NCI-H1105 (cell line): ENCODE data around the gene PDE6B.
"Not testable (repeated sequence)": the region's sequence is repeated elsewhere in the genome, so short reads cannot be mapped to it uniquely, and the experiment has no call there.

Experiments
- DNase-seq: peaks from one replicate; lab custom pipeline; 2025; lab: John Stamatoyannopoulos, UW

PDE6B gene

GRCh38 chr4:622071-622995 lies 3.0 kb upstream of the PDE6B start:
- DNase-seq: no peak

- no peak for DNase-seq
Observed at GRCh38 chr4:622996-623913, 2.1 kb upstream of the PDE6B start.

DNA sequence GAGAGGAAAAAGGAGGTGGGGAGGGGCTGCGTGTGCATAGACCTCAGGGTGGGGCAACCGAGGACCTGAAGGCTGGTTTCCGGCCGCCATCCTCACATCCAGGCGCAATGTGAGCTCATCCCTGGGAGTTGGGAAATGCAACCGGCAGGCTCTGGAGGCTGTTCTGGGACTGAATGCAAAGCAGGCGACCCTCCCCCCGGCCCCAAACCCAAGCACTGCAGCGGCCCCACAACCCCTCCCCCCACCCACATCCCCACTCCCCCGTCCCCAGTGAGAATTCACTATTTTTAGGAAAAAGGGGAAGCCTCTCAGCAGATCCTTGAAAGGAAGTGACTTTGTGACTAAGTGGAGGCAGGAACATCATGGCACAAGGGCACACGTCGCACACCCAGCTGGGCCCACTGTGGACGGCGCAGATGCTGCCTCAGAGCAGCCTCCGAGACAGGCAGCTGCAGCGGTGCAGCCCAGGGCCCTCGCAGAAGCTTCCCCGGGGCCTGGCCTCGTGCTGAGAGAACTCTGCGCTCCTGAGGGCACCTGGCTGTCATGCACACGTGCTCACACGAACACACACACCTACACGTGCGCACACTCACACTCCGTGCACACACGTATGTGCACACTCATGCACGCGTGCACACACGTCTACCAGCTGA lies 1.3 kb upstream of the PDE6B start:
- DNase-seq: no peak

- no peak for DNase-seq
Observed at GRCh38 chr4:625631-626161, 323 bp downstream of the PDE6B start.

DNA sequence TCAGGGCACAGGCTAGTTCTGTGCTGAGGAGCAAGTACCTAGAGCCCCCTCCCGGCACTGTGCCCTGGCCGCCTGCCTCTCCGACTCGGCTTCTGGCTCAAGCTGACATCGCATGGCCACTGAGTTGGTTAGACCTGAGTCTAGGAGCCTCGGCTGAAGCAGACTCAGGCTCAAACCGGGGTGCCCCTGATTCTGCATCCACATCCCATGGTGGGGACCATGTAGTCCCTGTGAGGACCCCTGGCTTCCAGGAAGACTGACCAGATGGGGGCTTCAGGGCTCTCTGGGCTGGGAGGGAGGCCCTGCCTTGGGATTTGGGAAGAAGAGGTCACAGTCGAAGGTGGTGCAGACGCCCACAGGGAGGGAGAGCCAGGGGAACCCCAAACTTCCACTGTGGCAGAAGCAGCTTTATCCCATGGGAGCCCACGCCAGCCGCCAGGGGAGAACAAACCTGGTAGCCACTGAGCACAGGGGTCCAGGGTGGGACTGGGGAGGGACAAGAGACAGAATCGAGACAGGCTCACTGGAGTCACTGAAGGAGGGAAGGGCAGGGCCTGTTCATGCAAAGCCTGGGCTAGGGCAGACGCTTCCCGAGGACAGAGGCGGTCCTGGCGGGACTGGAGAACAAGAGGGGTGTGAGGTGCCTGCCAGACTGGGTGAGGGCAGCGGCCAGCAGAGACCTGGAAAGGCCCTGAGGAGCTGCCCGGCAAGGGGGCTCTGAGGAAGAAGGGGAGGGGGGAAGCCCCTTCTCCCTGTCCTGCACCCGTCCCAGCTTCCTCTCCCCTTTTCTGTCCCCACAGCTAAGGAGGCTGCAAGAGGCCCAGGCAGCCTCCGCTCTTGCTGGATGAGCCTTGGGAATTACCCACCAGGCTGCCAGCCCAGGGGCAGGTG lies 1.1 kb downstream of the PDE6B start:
- DNase-seq: no peak

DNA sequence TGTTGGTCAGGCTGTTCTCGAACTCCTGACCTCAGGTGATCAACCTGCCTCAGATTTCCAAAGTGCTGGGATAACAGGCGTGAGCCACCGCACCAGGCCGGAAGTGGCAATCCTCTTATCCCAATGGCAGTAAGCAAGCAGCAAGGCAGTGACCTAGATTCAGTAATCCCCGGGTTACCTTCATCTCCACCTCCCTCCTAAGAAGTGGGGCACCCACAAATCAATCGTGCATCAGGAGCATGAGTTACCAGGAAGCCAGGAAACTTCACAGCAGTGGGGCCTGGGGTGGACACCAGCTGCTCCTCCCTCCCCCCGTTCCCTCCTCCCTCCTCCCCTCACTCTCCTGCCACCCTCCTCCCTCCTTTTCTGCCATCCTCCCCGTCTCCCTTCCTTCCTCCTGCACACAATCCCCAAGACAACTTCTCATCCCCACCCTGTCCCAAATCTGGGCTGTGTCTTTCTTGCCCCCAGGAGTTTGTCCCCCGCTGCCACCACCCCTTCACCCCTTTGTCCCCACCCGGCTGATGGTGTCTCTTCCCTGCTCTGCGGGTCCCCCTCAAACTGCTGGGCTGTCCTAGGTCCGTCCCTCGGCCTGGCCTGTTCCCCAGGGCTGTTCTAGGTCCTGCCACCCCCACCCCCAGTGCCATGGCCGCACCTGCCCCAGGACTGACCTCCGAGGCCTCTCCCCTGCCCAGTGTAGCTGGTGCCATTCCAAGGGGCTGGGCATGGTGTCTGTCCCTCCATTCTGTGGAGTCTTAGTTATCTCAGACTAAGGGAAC lies 2.2 kb downstream of the PDE6B start:
- DNase-seq: no peak

DNA sequence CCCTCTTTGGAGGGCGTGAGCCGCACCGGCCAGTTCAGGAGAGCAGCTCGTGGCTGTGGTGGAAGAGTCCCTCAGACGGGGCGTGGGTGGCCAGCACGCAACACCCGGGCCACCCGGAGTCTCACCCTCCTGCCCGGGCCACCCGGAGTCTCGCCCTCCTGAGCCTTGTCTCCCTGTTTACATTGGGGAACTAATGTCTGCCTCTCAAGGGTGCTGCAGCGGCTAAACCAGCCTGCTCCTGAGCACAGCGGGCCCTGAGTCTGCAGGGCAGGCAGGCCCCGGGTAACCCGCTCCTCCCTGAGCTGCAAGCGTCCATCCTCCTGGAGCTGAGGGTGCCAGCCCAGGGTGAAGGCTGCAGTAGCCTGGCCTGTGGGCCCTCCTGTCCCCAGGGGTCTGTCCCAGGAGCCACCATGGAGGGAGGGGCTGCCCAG lies 3.0 kb downstream of the PDE6B start:
- DNase-seq: no peak

DNA sequence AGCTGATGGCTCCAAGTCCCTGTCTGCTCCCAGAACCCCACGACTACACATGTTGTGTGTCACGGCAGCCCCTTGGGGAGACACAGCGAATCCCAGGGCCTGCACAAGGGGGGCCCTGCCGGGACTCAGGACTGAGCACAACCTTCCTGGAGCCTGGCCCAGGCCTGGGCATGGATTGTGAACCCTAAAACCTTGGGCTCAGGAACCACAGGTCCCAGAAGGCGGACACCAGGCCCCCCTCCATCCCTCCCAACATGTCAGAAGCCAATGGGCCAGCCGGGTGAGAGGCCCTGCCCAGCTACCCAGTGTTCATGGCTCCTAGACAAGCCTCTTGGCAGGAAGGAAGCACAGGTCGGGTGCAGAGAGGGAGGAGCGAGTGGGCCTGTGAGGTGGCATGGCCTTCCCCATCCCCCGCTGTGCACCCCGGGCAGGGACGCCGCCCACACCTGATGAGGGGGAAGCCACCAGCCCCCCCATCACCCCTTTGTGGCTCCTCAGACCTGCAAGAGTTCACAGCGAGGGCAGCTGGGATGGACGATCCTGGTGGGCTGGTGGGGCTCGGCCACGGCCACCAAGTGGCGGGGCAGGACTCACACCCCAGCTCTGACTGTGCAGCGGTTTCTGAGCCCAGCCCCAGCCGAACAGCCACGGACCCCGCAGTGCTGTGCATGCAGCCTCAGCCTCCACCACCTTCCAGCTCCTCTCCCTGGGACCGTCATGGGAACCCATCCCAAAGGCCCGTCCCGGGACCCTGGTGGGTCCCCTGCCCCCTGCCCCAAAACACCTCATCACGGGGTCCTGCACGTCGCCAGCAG lies 3.7 kb downstream of the PDE6B start:
- DNase-seq: no peak

GRCh38 chr4:629636-629914 lies 4.2 kb downstream of the PDE6B start:
- no peak for DNase-seq

- no peak for DNase-seq
Observed at GRCh38 chr4:629915-630641, 4.7 kb downstream of the PDE6B start.

GRCh38 chr4:630656-631055 lies 5.3 kb downstream of the PDE6B start:
- DNase-seq: no peak

DNA sequence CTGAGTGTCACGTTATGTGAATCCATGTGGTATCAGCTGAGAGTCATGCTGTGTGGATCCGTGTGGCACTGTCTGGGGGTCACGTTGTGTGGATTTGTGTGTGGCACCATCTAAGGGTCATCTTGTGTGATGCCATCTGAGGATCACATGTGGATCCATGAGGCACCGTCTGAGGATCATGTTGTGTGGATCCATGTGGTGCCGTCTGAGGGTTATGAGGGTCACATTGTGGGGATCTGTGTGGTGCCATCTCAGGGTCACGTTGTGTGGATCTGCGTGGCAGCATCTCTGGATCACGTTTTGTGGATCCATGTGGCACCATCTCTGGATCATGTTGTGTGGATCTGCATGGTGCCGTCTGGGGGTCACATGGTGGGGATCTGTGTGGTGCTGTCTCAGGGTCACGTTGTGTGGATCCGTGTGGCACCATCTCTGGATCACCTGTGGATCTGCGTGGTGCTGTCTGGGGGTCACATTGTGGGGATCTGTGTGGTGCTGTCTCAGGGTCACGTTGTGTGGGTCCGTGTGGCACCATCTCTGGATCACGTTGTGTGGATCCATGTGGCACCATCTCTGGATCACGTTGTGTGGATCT lies 6.9 kb downstream of the PDE6B start:
- no peak for DNase-seq

DNA sequence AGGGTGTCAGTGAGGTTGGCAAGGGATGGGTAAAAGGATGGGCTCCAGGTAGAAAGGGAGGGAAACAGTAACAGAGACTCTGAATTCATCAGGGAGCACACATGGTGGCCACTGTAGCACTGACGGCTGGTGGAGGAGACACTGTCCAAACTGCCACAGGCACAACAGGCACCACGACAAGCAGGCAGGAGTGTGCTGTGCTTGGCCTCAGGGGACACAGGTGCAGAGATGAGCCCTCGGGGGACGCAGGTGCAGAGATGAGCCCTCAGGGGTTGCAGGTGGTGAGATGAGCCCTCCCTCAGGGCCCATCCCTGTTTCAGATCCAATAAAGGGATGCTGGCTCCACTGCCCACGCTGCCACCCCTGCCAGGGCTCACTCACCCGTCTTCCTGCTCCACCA lies 7.6 kb downstream of the PDE6B start:
- DNase-seq: no peak

DNA sequence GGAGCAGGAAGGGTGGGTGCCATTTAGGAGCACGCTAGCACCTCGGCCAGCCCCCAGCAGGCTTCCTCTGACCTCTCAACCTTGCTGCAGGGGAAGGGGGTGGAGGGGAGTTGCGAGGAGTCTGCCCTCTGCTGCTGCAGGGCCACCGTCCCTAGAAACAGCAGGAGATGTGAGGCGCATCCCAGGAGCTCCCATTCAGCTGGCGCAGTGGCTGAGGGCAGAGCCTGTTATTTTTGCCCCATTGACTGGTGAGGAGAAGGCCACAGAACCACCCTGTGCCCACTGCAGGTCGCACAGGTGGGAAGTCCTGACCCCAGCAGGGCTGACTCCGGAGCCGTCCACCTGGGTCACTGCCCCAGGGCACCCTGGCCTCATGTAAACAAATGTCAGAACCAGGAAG lies 8.0 kb downstream of the PDE6B start:
- DNase-seq: no peak

GRCh38 chr4:633976-634598 lies 8.7 kb downstream of the PDE6B start:
- no peak for DNase-seq

DNA sequence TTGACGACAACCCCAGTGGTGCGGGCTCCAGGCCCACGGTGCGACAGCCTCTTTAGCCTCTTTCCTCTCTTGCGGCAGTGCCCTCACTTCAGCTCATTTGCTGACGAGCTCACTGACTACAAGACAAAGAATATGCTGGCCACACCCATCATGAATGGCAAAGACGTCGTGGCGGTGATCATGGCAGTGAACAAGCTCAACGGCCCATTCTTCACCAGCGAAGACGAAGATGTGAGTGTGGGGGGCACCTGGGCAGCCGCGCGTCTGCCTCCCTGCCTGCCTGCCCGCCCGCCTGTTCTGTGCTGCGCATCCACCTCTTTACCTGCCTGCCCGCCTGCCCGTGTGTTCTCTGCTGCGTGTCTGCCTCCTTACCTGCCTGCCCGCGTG lies 9.2 kb downstream of the PDE6B start:
- DNase-seq: no peak

- DNase-seq: not testable (repeated sequence)
Observed at GRCh38 chr4:635066-635835, 9.9 kb downstream of the PDE6B start.
